ENCODE measurements around the gene GPRIN3. TPM values are rescaled to one million over a fixed set of nuclear protein-coding genes. Genes with fewer than 3 reads are reported as not detected.

The GPRIN3 gene
- total RNA-seq, 1 experiment from 2014 or later, result not detected

DNA sequence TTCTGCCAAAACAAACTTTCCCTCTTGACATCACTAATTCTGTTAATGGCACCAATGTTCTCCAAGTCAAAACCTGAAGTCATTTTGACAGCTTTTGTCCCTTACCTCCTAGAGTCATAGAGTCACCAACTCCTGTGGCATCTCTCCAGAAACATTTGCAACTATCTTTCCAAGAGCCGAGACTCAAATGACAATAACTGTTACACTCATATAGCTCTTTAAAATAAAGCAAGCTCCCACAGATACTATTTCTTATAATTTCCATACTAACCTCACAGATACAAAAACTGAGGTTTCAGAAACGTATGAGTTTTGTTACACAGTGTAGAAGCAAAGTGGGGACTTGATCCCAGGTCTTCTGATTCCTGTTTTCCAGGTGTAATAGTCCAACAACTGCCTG lies 18.3 kb downstream of the GPRIN3 start:
- BruUV-seq (replicated peaks), result no TSS peak
- intact Hi-C loops (cut with micrococcal nuclease; ENCODE audit: unreplicated experiment), result no loop called here
- no peak for TF ChIP-seq EZH2 (IDR thresholded peaks at IDR 0.05; ENCODE audit: borderline replicate concordance, low read depth, low read length, poor library complexity, severe bottlenecking)
- TF ChIP-seq, protein P1, sequence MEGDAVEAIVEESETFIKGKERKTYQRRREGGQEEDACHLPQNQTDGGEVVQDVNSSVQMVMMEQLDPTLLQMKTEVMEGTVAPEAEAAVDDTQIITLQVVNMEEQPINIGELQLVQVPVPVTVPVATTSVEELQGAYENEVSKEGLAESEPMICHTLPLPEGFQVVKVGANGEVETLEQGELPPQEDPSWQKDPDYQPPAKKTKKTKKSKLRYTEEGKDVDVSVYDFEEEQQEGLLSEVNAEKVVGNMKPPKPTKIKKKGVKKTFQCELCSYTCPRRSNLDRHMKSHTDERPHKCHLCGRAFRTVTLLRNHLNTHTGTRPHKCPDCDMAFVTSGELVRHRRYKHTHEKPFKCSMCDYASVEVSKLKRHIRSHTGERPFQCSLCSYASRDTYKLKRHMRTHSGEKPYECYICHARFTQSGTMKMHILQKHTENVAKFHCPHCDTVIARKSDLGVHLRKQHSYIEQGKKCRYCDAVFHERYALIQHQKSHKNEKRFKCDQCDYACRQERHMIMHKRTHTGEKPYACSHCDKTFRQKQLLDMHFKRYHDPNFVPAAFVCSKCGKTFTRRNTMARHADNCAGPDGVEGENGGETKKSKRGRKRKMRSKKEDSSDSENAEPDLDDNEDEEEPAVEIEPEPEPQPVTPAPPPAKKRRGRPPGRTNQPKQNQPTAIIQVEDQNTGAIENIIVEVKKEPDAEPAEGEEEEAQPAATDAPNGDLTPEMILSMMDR (conservative IDR thresholded peaks at IDR 0.05; ENCODE audit: low read depth, low read length), result no peak
- no peak for DNase-seq (ENCODE audit: low spot score)
- CTCF ChIA-PET, result no interaction called here
- Histone ChIP-seq H3K4me1 (ENCODE audit: insufficient read depth, low read length, poor library complexity, severe bottlenecking) (no peaks in the 10 kb centered on the region), H3K9me3 (ENCODE audit: low read depth, low read length, poor library complexity, severe bottlenecking) (no peaks in the 10 kb centered on the region), H3K36me3 (ENCODE audit: insufficient read depth, low read length, poor library complexity, severe bottlenecking) (no peaks in the 10 kb centered on the region), H3K4me3 (ENCODE audit: low read depth, low read length, poor library complexity, severe bottlenecking) (no peak overlapping the region), H3K27ac (ENCODE audit: low read depth, low read length, poor library complexity, severe bottlenecking) (no peak overlapping the region), H3K27me3 (replicated peaks; ENCODE audit: insufficient read depth, low read depth, low read length, poor library complexity) (no peaks in the 10 kb centered on the region)
- POLR2A ChIA-PET (ENCODE audit: low non-redundant PET), result no interaction called here

DNA sequence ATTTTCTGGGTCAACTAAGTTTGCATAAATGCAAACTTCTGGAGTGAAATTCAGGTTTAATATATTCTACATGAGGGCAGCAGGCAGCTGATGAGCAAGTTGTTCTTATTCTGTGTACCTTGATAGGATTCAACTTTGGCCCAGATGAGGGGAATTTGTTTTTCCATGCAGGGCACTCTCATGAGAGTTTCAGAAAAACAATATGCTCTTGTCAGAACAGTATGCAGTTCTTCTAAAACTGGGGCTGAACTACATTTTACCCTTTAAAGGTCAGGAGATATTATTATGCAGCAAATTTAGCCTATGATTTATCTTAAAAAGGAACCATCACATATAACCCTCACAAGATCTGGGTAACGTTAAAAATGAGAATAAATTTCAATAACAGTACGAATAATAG lies 19.2 kb downstream of the GPRIN3 start:
- no peak overlapping the region for H3K27ac ChIP-seq (ENCODE audit: low read depth, low read length, poor library complexity, severe bottlenecking)
- no peak for TF ChIP-seq EZH2 (IDR thresholded peaks at IDR 0.05; ENCODE audit: borderline replicate concordance, low read depth, low read length, poor library complexity, severe bottlenecking)
- TF ChIP-seq, protein P1 (conservative IDR thresholded peaks at IDR 0.05; ENCODE audit: low read depth, low read length), result no peak
- BruUV-seq (replicated peaks), result no TSS peak
- no peaks in the 10 kb centered on the region for H3K4me1 ChIP-seq (ENCODE audit: insufficient read depth, low read length, poor library complexity, severe bottlenecking)
- CTCF ChIA-PET, result no interaction called here
- no peaks in the 10 kb centered on the region for H3K9me3 ChIP-seq (ENCODE audit: low read depth, low read length, poor library complexity, severe bottlenecking)
- H3K27me3 ChIP-seq (replicated peaks; ENCODE audit: insufficient read depth, low read depth, low read length, poor library complexity), result no peaks in the 10 kb centered on the region
- intact Hi-C loops (cut with micrococcal nuclease; ENCODE audit: unreplicated experiment), result no loop called here
- POLR2A ChIA-PET (ENCODE audit: low non-redundant PET), result no interaction called here
- no peaks in the 10 kb centered on the region for H3K36me3 ChIP-seq (ENCODE audit: insufficient read depth, low read length, poor library complexity, severe bottlenecking)
- DNase-seq (ENCODE audit: low spot score), result no peak
- H3K4me3 ChIP-seq (ENCODE audit: low read depth, low read length, poor library complexity, severe bottlenecking), result no peak overlapping the region

DNA sequence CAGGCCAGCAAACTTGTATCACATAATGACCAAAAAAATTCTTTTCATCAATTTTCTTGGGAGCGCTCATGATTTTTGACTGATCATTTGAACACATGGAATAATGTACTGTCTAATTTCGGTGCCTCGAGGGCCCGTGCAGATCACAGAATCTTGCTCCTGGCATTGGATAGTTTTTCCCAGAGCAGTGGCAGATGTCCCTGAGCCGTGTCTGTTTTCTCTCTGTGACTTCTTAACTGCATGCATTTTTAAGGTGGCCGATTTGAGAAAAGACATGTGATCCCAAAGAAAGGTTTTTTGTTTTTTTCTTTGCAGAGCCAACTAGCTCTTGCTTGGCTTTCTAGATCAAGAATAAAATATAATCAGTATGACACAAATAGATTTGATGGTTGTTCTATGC lies 19.7 kb downstream of the GPRIN3 start:
- Histone ChIP-seq H3K27ac (ENCODE audit: low read depth, low read length, poor library complexity, severe bottlenecking) (no peak overlapping the region), H3K27me3 (replicated peaks; ENCODE audit: insufficient read depth, low read depth, low read length, poor library complexity) (no peaks in the 10 kb centered on the region), H3K4me1 (ENCODE audit: insufficient read depth, low read length, poor library complexity, severe bottlenecking) (no peaks in the 10 kb centered on the region), H3K9me3 (ENCODE audit: low read depth, low read length, poor library complexity, severe bottlenecking) (no peaks in the 10 kb centered on the region), H3K4me3 (ENCODE audit: low read depth, low read length, poor library complexity, severe bottlenecking) (no peak overlapping the region), H3K36me3 (ENCODE audit: insufficient read depth, low read length, poor library complexity, severe bottlenecking) (no peaks in the 10 kb centered on the region)
- POLR2A ChIA-PET (ENCODE audit: low non-redundant PET), result no interaction called here
- no TSS peak for BruUV-seq (replicated peaks)
- TF ChIP-seq, protein P1 (conservative IDR thresholded peaks at IDR 0.05; ENCODE audit: low read depth, low read length), result no peak
- TF ChIP-seq EZH2 (IDR thresholded peaks at IDR 0.05; ENCODE audit: borderline replicate concordance, low read depth, low read length, poor library complexity, severe bottlenecking), result no peak
- CTCF ChIA-PET, result no interaction called here
- intact Hi-C loops (cut with micrococcal nuclease; ENCODE audit: unreplicated experiment), result no loop called here
- DNase-seq (ENCODE audit: low spot score), result no peak

Measured in A673 (cell line).